NCI-H1436 (cell line): Measurements from ENCODE around the gene TENM3.

Experiments used
- DNase-seq: peaks from one replicate; lab custom pipeline; 2025; lab: John Stamatoyannopoulos, UW

Gene TENM3

GRCh38 chr4:182400081-182400480, 156.9 kb downstream of the TENM3 start:
- DNase-seq: no peak

GRCh38 chr4:182400790-182401189, 157.6 kb downstream of the TENM3 start:
- DNase-seq: no peak

- no peak for DNase-seq
These were observed 161.2 kb downstream of the TENM3 start for GRCh38 chr4:182404376-182404775.

GRCh38 chr4:182405087-182405486, 161.9 kb downstream of the TENM3 start:
- DNase-seq: no peak

- no peak for DNase-seq
These were observed 166.1 kb downstream of the TENM3 start for GRCh38 chr4:182409271-182409670.

GRCh38 chr4:182411391-182411790, 168.2 kb downstream of the TENM3 start:
- DNase-seq: no peak

GRCh38 chr4:182413550-182413949, 170.3 kb downstream of the TENM3 start:
- DNase-seq: no peak

- DNase-seq: no peak
These were observed 171.9 kb downstream of the TENM3 start for GRCh38 chr4:182415116-182415515.

- DNase-seq: no peak
These were observed 172.9 kb downstream of the TENM3 start for GRCh38 chr4:182416067-182416466.

- DNase-seq: no peak
These were observed 175.0 kb downstream of the TENM3 start for GRCh38 chr4:182418054-182418734.

GRCh38 chr4:182420189-182420588, 177.0 kb downstream of the TENM3 start:
- DNase-seq: no peak

- DNase-seq: no peak
These were observed 178.6 kb downstream of the TENM3 start for GRCh38 chr4:182421753-182422152.

GRCh38 chr4:182425302-182425701, 182.1 kb downstream of the TENM3 start:
- no peak for DNase-seq

GRCh38 chr4:182426901-182427300, 183.7 kb downstream of the TENM3 start:
- DNase-seq: no peak

- no peak for DNase-seq
These were observed 184.4 kb downstream of the TENM3 start for GRCh38 chr4:182427554-182427953.

- DNase-seq: no peak
These were observed 186.7 kb downstream of the TENM3 start for GRCh38 chr4:182429896-182430295.

- DNase-seq: no peak
These were observed 189.6 kb downstream of the TENM3 start for GRCh38 chr4:182432819-182433218.

- no peak for DNase-seq
These were observed 191.5 kb downstream of the TENM3 start for GRCh38 chr4:182434720-182435119.

- no peak for DNase-seq
These were observed 192.2 kb downstream of the TENM3 start for GRCh38 chr4:182435401-182435800.

GRCh38 chr4:182443070-182443469, 199.9 kb downstream of the TENM3 start:
- DNase-seq: no peak

- DNase-seq: no peak
These were observed 204.6 kb downstream of the TENM3 start for GRCh38 chr4:182447767-182448280.

- peak; percentile 88 for DNase-seq
These were observed 205.3 kb downstream of the TENM3 start for GRCh38 chr4:182448281-182449151.
